ENCODE data around the gene HOXD4. TPM values are rescaled to one million over a fixed set of nuclear protein-coding genes. Genes with fewer than 3 reads are reported as not detected.
A peak's percentile ranks its signal among the peaks of the same experiment; 100 is the strongest.

Gene HOXD4
- total RNA-seq, 4 donors from 2014 or later = 1.7 to 13.2 (median 7.0) TPM

DNA sequence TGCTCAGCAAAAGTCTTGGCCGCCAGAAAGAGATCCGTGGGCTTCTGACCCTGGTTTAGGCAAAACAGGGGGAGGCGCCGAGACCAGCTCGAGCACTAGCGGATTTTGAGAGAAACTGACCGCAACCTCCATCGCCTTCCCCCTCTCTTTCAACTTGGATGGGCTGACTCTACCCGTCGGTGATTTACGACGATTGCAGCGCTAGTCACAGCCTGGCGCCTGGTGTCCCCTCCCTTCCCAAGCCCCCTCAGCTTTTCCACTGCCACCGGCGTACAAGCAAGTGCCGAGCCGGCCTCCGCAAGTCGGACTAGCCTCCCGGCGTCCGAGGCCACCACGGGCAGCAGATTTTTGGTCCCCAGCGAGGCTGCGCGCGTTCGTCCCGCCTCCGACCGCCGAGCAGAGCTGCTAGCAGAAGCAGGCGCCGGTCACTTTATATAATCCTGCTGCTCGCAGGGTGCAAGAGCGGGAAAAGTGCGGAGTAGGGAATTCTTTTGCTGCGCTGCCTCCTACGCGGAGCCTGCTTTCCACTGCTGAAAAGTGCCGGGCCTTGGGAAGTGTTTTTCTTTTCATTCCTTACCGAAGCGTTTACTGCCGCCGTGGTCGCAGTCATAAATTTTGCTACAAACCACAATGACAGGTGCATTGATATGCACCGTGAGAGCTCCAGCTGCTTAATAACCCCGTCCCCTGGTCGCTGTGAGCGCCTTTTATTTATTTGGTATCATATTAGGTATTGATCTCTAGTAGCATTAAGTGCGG, 13.4 kb downstream of the HOXD4 start:
- H3K27ac ChIP-seq = no peak overlapping the region
- peak in 1 of 3 donors; percentile 47 for DNase-seq
- H3K27me3 ChIP-seq = no peaks in the 10 kb centered on the region
- H3K36me3 ChIP-seq = no peaks in the 10 kb centered on the region
- H3K9me3 ChIP-seq = no peaks in the 10 kb centered on the region
- peak overlapping the region in 2 of 4 donors; percentile 13 to 25 for H3K4me3 ChIP-seq
- TF ChIP-seq POLR2A (IDR thresholded peaks at IDR 0.05) = no peak
- TF ChIP-seq, protein P1, sequence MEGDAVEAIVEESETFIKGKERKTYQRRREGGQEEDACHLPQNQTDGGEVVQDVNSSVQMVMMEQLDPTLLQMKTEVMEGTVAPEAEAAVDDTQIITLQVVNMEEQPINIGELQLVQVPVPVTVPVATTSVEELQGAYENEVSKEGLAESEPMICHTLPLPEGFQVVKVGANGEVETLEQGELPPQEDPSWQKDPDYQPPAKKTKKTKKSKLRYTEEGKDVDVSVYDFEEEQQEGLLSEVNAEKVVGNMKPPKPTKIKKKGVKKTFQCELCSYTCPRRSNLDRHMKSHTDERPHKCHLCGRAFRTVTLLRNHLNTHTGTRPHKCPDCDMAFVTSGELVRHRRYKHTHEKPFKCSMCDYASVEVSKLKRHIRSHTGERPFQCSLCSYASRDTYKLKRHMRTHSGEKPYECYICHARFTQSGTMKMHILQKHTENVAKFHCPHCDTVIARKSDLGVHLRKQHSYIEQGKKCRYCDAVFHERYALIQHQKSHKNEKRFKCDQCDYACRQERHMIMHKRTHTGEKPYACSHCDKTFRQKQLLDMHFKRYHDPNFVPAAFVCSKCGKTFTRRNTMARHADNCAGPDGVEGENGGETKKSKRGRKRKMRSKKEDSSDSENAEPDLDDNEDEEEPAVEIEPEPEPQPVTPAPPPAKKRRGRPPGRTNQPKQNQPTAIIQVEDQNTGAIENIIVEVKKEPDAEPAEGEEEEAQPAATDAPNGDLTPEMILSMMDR (IDR thresholded peaks at IDR 0.05) = no peak
- H3K4me1 ChIP-seq = peaks cover 0 to 12% (median 0%) of the 10 kb centered on the region in 4 donors

DNA sequence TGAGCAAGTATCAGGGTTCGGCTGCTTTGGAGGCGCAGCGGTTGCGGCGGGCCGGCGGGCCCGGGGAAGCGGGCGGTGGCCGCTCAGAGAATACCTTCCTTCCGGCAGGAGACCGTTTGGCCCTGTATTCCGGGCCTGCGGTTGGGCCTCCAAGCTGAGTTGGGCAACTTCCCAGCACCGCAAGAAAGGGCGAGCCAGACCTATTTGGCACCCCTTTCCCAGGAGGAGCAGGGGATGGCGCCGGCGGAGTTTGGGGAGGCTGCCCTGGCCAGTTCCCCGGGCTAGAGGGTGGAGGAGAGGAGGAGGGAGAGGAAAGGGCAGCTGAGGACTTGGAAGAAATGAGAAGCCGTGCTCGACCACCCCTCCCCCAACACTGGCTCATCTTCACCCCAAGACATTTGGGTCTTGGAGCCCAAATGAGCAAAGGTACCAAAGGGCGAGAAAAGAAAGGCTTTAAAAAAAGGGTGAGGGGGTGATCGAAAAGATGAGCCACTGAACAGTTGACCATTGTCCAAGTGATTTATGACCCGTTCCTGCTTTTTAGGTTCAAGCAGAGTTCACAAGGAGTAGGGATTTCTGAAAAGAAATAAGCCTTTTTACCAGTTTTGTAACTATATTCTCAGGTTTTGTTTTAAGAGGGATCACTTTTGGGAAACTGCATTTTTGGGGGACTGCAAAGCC, 14.2 kb downstream of the HOXD4 start:
- Histone ChIP-seq H3K36me3 (no peaks in the 10 kb centered on the region), H3K4me3 (peak overlapping the region in 2 of 4 donors; percentile 13 to 25), H3K27me3 (no peaks in the 10 kb centered on the region)

DNA sequence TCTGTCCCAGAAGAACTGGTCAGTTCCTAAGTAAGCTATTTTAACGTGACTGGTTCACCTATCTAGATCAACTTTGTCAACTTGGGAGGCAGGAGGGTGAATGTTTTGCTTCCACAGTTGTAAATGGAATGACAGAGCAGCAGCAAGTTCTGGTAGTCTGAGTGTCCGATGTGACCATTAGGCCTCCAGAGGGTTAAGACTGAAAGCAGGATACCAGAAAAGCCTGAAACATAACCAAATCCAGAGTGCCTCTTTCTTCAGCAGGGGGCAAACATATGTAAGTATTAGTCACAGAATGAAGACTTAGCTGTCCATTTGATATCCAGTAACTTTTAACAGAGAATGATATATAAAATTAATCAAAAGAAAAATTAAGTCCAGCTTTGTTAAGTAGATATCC, 14.9 kb downstream of the HOXD4 start:
- Histone ChIP-seq H3K9me3 (no peaks in the 10 kb centered on the region), H3K4me3 (no peak overlapping the region), H3K27ac (no peak overlapping the region), H3K4me1 (peaks cover 0 to 7% (median 0%) of the 10 kb centered on the region in 4 donors), H3K27me3 (no peaks in the 10 kb centered on the region), H3K36me3 (no peaks in the 10 kb centered on the region)
- TF ChIP-seq, protein P1 (IDR thresholded peaks at IDR 0.05) = no peak
- no peak for TF ChIP-seq POLR2A (IDR thresholded peaks at IDR 0.05)
- no peak for DNase-seq

More for the DNA sequence above, 14.2 kb downstream of the HOXD4 start:
- peak in 1 of 3 donors; percentile 38 for DNase-seq
- no peak for TF ChIP-seq POLR2A (IDR thresholded peaks at IDR 0.05)
- TF ChIP-seq, protein P1 (IDR thresholded peaks at IDR 0.05) = no peak
- Histone ChIP-seq H3K4me1 (peaks cover 0 to 6% (median 0%) of the 10 kb centered on the region in 4 donors), H3K27ac (no peak overlapping the region), H3K9me3 (no peaks in the 10 kb centered on the region)

DNA sequence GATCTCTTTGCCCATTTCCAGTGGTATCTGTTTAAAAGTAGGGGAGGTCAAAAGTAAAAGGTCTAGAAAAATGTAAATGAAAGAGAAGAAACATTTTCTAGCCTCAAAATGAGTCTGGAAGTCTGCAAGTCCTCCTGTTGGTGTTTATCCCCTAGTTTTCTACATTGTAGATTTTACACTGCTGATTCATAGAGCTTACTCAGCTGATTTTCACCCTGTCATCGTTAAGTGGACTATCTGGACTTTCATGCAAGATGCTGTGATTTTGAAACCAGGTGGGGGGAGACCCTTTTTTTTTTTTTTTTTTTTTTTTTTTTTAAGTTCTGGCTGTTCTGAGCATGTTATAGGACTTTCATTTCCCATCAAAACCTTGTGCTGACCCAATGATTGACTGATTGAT, 16.0 kb downstream of the HOXD4 start:
- Histone ChIP-seq H3K27ac (no peak overlapping the region), H3K9me3 (no peaks in the 10 kb centered on the region), H3K27me3 (no peaks in the 10 kb centered on the region), H3K36me3 (no peaks in the 10 kb centered on the region), H3K4me3 (no peak overlapping the region), H3K4me1 (peaks cover 0 to 15% (median 0%) of the 10 kb centered on the region in 4 donors)
- DNase-seq = no peak
- TF ChIP-seq POLR2A (IDR thresholded peaks at IDR 0.05) = no peak
- TF ChIP-seq, protein P1 (IDR thresholded peaks at IDR 0.05) = no peak

DNA sequence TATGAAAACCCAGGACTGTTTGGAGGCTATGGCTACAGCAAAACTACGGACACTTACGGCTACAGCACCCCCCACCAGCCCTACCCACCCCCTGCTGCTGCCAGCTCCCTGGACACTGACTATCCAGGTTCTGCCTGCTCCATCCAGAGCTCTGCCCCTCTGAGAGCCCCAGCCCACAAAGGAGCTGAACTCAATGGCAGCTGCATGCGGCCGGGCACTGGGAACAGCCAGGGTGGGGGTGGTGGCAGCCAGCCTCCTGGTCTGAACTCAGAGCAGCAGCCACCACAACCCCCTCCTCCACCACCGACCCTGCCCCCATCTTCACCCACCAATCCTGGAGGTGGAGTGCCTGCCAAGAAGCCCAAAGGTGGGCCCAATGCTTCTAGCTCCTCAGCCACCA, 17.8 kb downstream of the HOXD4 start:
- Histone ChIP-seq H3K27ac (no peak overlapping the region), H3K4me3 (no peak overlapping the region), H3K4me1 (peaks cover 0 to 16% (median 0%) of the 10 kb centered on the region in 4 donors), H3K27me3 (no peaks in the 10 kb centered on the region), H3K36me3 (no peaks in the 10 kb centered on the region), H3K9me3 (no peaks in the 10 kb centered on the region)
- no peak for DNase-seq
- TF ChIP-seq, protein P1 (IDR thresholded peaks at IDR 0.05) = no peak
- TF ChIP-seq POLR2A (IDR thresholded peaks at IDR 0.05) = no peak

Measured in Peyer's patch (tissue), 4 donors.